SU-DHL-6 (cell line): ENCODE data around the gene CCDC107.
"Not testable (repeated sequence)": the region's sequence is repeated elsewhere in the genome, so short reads cannot be mapped to it uniquely, and the experiment has no call there.

Source experiments
- H2AFZ ChIP-seq: fragments of 200-600 bp; sonication (generic); 2 replicates; pipeline ENCODE4 v1.6.1; 2014; ENCODE audit warnings: low read depth, mild to moderate bottlenecking, moderate library complexity, mixed read lengths, antibody characterized with exemption, low read length; ENCODE audit not compliant: severe bottlenecking
- H3F3A ChIP-seq: fragments of 200-600 bp; shearing (Covaris generic); 2 replicates; pipeline ENCODE4 v1.6.0; 2016; ENCODE audit warnings: antibody characterized with exemption, mild to moderate bottlenecking; ENCODE audit not compliant: insufficient read depth
- H3K27ac ChIP-seq: fragments of 200-600 bp; sonication (generic); 2 replicates; pipeline ENCODE4 v1.5.1; 2016; ENCODE audit warnings: low read depth, mild to moderate bottlenecking, low read length, moderate library complexity, mixed read lengths
- H3K27me3 ChIP-seq: fragments of 200-600 bp; sonication (generic), shearing (Covaris generic); 2 replicates; pipeline ENCODE4 v1.6.0; 2014; ENCODE audit warnings: mild to moderate bottlenecking, low read length
- H3K36me3 ChIP-seq: fragments of 200-600 bp; sonication (generic); 2 replicates; pipeline ENCODE4 v1.6.1; 2014; ENCODE audit warnings: mild to moderate bottlenecking, low read length, mixed read lengths
- H3K4me2 ChIP-seq: fragments of 300-600, 200-600 bp; shearing (Covaris generic), sonication (generic); 2 replicates; pipeline ENCODE4 v1.6.0; 2014; ENCODE audit warnings: low read length, low read depth, mild to moderate bottlenecking; ENCODE audit not compliant: poor library complexity, severe bottlenecking
- H3K4me3 ChIP-seq: fragments of 200-600 bp; sonication (generic); 2 replicates; pipeline ENCODE4 v1.5.1; 2014; ENCODE audit warnings: antibody characterized with exemption, low read length, mild to moderate bottlenecking, mixed read lengths; ENCODE audit not compliant: insufficient read depth, poor library complexity, severe bottlenecking
- H3K79me2 ChIP-seq: fragments of 200-600 bp; sonication (generic); 2 replicates; pipeline ENCODE4 v1.6.1; 2014; ENCODE audit warnings: mild to moderate bottlenecking, low read length, moderate library complexity; ENCODE audit not compliant: insufficient read depth
- H3K9ac ChIP-seq: fragments of 200-600 bp; sonication (generic); 2 replicates; pipeline ENCODE4 v1.7.0; 2014; ENCODE audit warnings: mild to moderate bottlenecking, low read length
- H3K9me2 ChIP-seq: fragments of 200-600 bp; sonication (generic); replicated peaks from 2 replicates; pipeline ENCODE4 v1.6.1; 2014; ENCODE audit warnings: low read length; ENCODE audit not compliant: insufficient read depth
- H3K9me3 ChIP-seq: fragments of 200-600 bp; sonication (generic); 2 replicates; pipeline ENCODE4 v1.6.1; 2014; ENCODE audit warnings: low read length, mixed read lengths; ENCODE audit not compliant: insufficient read depth
- H4K20me1 ChIP-seq: fragments of 200-600 bp; sonication (generic); 2 replicates; pipeline ENCODE4 v1.6.1; 2014; ENCODE audit warnings: low read depth, mild to moderate bottlenecking, antibody characterized with exemption, low read length, moderate library complexity, mixed read lengths
- EZH2phosphoT487 ChIP-seq: fragments of 200-600 bp; sonication (generic), shearing (Covaris generic); conservative IDR thresholded peaks from 2 replicates; pipeline ENCODE4 v1.6.1; 2018; ENCODE audit warnings: mild to moderate bottlenecking, antibody characterized with exemption, low read length, moderate library complexity, mixed read lengths
- TF ChIP-seq, protein P1 (sequence below): fragments of 200-600 bp; sonication (generic); IDR thresholded peaks from one replicate; pipeline ENCODE4 v1.5.1; 2017; ENCODE audit warnings: antibody characterized with exemption, mild to moderate bottlenecking, low read length, moderate library complexity; ENCODE audit not compliant: insufficient read depth, poor library complexity, severe bottlenecking

CCDC107 gene

DNA sequence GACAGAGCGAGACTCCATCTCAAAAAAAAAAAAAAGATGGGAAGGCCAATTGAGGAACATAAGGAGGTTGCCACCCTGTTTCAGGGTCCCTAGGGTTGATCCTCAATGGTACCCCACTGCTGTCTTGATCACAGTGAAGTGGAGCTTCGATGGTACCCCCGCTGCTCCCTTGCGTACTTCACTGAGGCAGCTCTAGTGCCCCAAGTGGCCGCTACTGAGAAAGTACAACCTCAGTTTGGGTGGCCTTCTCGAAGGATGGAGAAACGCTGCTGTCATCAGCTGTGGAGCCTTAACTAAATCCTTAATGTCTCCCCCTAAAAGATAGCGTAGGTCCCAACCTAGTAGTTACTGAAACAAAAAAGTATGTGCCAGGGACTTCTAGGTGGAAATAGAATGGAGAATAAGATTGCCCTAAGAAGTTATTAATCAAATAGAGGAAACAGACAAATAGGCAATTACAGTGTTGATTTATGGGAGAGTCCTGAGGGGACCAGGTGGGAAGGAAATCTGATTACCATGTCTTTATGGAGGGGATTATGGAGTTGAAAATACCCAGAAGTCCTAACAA lies 46.8 kb upstream of the CCDC107 start:
- peaks cover 6% of the 10 kb centered on the region for H3F3A ChIP-seq
- H3K36me3 ChIP-seq, result no peaks in the 10 kb centered on the region
- TF ChIP-seq, protein P1, sequence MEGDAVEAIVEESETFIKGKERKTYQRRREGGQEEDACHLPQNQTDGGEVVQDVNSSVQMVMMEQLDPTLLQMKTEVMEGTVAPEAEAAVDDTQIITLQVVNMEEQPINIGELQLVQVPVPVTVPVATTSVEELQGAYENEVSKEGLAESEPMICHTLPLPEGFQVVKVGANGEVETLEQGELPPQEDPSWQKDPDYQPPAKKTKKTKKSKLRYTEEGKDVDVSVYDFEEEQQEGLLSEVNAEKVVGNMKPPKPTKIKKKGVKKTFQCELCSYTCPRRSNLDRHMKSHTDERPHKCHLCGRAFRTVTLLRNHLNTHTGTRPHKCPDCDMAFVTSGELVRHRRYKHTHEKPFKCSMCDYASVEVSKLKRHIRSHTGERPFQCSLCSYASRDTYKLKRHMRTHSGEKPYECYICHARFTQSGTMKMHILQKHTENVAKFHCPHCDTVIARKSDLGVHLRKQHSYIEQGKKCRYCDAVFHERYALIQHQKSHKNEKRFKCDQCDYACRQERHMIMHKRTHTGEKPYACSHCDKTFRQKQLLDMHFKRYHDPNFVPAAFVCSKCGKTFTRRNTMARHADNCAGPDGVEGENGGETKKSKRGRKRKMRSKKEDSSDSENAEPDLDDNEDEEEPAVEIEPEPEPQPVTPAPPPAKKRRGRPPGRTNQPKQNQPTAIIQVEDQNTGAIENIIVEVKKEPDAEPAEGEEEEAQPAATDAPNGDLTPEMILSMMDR, result peak; percentile 84
- no peak for TF ChIP-seq EZH2phosphoT487
- H3K27ac ChIP-seq, result no peak overlapping the region
- no peak overlapping the region for H3K4me3 ChIP-seq
- no peaks in the 10 kb centered on the region for H3K27me3 ChIP-seq
- H2AFZ ChIP-seq, result no peak overlapping the region
- H3K9me3 ChIP-seq, result no peaks in the 10 kb centered on the region
- H3K9ac ChIP-seq, result no peak overlapping the region
- peaks cover 6% of the 10 kb centered on the region; the same call in 1 of the 2 replicates for H3K79me2 ChIP-seq
- no peaks in the 10 kb centered on the region for H3K9me2 ChIP-seq
- H4K20me1 ChIP-seq, result no peaks in the 10 kb centered on the region
- no peak overlapping the region for H3K4me2 ChIP-seq

GRCh38 chr9:35612066-35612465 lies 46.0 kb upstream of the CCDC107 start:
- not testable (repeated sequence) for H3K9ac ChIP-seq, H3K4me3 ChIP-seq, H3K9me3 ChIP-seq, H3K4me2 ChIP-seq, H4K20me1 ChIP-seq, H3K36me3 ChIP-seq, H3K27me3 ChIP-seq, H3K79me2 ChIP-seq, H3F3A ChIP-seq, H3K9me2 ChIP-seq, H2AFZ ChIP-seq, H3K27ac ChIP-seq

DNA sequence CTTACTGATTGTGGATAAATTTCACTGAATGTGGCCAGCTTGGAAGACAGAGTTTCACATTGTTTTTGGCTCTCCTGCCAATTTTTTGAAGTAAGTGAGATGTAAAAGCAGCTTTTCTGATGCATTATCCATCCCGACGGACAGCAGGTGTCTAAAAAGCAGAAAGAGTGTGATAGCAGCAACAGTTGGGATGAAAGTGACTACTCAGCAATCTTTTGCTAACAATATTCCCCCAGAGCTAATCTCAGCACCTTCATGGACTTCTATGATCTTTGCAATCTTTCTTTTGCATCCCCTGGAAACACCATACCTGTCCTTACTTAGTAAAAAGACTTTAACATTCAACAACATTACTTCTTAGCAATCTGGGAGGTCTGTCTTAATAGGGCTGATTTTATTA lies 45.2 kb upstream of the CCDC107 start:
- H3K9ac ChIP-seq, result no peak overlapping the region
- no peak for TF ChIP-seq EZH2phosphoT487
- TF ChIP-seq, protein P1, result no peak
- H3F3A ChIP-seq, result peaks cover 13% of the 10 kb centered on the region
- no peaks in the 10 kb centered on the region for H3K36me3 ChIP-seq
- no peaks in the 10 kb centered on the region for H3K9me2 ChIP-seq
- no peak overlapping the region for H3K4me2 ChIP-seq
- no peaks in the 10 kb centered on the region for H3K27me3 ChIP-seq
- no peak overlapping the region for H3K4me3 ChIP-seq
- no peaks in the 10 kb centered on the region for H4K20me1 ChIP-seq
- H3K79me2 ChIP-seq, result no peaks in the 10 kb centered on the region
- no peak overlapping the region for H3K27ac ChIP-seq
- no peak overlapping the region for H2AFZ ChIP-seq
- no peaks in the 10 kb centered on the region for H3K9me3 ChIP-seq

DNA sequence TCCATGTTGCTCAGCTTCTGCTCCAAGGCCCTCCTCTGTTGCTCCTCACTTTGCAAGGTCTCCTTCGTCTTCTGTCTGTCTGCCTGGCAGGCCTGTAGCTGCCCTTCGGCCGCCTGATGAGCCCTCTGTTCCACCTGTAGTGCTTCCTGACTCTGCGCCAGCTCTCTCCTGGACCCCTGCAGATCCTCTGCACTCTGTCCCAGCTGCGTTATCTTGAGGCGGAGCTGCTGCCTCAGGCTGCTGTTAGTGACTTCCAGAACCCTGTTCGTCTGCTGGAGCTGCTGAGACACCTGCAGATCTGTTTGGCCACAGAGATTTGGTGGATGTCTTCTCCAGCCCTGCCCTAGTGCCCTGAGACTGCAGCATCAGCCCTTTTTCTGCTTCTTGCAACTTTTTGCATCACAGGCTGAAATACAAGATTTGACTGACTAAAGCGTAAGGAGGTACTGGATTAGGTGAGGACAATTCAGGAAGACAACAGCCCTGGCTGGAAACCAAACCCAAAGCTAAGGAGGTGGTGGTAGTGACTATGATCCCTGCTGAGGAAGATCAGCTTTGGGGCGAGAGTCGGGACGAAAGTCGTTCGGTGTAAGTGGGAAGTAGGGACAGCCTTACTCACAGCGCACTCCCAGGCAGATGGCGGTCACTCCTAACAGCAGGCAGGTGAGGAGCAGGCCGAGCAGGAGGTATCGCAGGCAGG lies 42.0 kb upstream of the CCDC107 start:
- peaks cover 44% of the 10 kb centered on the region for H3F3A ChIP-seq
- peak overlapping the region; percentile 63 for H3K4me2 ChIP-seq
- no peaks in the 10 kb centered on the region for H3K36me3 ChIP-seq
- H3K9me3 ChIP-seq, result no peaks in the 10 kb centered on the region
- no peak for TF ChIP-seq EZH2phosphoT487
- TF ChIP-seq, protein P1, result no peak
- no peak overlapping the region for H3K4me3 ChIP-seq
- no peak overlapping the region for H2AFZ ChIP-seq
- no peaks in the 10 kb centered on the region for H3K79me2 ChIP-seq
- H3K27ac ChIP-seq, result peak overlapping the region; percentile 17; the same call in 1 of the 2 replicates
- H3K9me2 ChIP-seq, result no peaks in the 10 kb centered on the region
- no peaks in the 10 kb centered on the region for H4K20me1 ChIP-seq
- H3K27me3 ChIP-seq, result no peaks in the 10 kb centered on the region
- 0 out of 2 replicates have a peak overlapping the region, but pooled peaks have one; percentile 54 for H3K9ac ChIP-seq
